H9 (cell line): ENCODE results near the gene EPYC. TPM values are rescaled to one million over a fixed set of nuclear protein-coding genes. Genes with fewer than 3 reads are reported as not detected.

Source experiments
- DNase-seq: peaks from one replicate; pipeline ENCODE4 v3.0.0-alpha.2; 2017
- H2AFZ ChIP-seq: one replicate; pipeline ENCODE4 v1.6.1; 2013; ENCODE audit warnings: mild to moderate bottlenecking, low read length, control low read depth, moderate library complexity
- H2AK5ac ChIP-seq: 2 replicates; pipeline ENCODE4 v1.6.1; 2013; ENCODE audit warnings: low read length, control low read depth, mixed read lengths; ENCODE audit not compliant: insufficient read length
- H2BK120ac ChIP-seq: one replicate; pipeline ENCODE4 v1.6.1; 2013; ENCODE audit warnings: low read depth, mild to moderate bottlenecking, low read length, control low read depth, inconsistent platforms; ENCODE audit not compliant: poor library complexity, severe bottlenecking
- H2BK12ac ChIP-seq: 2 replicates; pipeline ENCODE4 v1.6.1; 2013; ENCODE audit warnings: low read length, control low read depth, mixed read lengths, low read depth; ENCODE audit not compliant: insufficient read length
- H2BK15ac ChIP-seq: 2 replicates; pipeline ENCODE4 v1.6.1; 2013; ENCODE audit warnings: low read depth, low read length, control low read depth
- H2BK20ac ChIP-seq: one replicate; pipeline ENCODE4 v1.6.1; 2013; ENCODE audit warnings: low read depth, mild to moderate bottlenecking, low read length, control low read depth, inconsistent platforms; ENCODE audit not compliant: poor library complexity, severe bottlenecking
- H2BK5ac ChIP-seq: 2 replicates; pipeline ENCODE4 v1.6.1; 2013; ENCODE audit warnings: low read length, control low read depth, mixed read lengths; ENCODE audit not compliant: insufficient read length
- H3K14ac ChIP-seq: 2 replicates; pipeline ENCODE4 v1.6.1; 2013; ENCODE audit warnings: low read length, control low read depth; ENCODE audit not compliant: insufficient read depth
- H3K18ac ChIP-seq: 2 replicates; pipeline ENCODE4 v1.6.1; 2013; ENCODE audit warnings: low read depth, mild to moderate bottlenecking, mixed read lengths, low read length, control low read depth; ENCODE audit not compliant: insufficient read length
- H3K23ac ChIP-seq: 2 replicates; pipeline ENCODE4 v1.6.1; 2013; ENCODE audit warnings: low read length, control low read depth, mixed read lengths, low read depth; ENCODE audit not compliant: insufficient read length
- H3K23me2 ChIP-seq: 2 replicates; pipeline ENCODE4 v1.6.1; 2013; ENCODE audit warnings: low read depth, mild to moderate bottlenecking, mixed read lengths, low read length, control low read depth; ENCODE audit not compliant: insufficient read length, poor library complexity, severe bottlenecking
- H3K27ac ChIP-seq: 2 replicates; pipeline ENCODE4 v1.5.1; 2013; ENCODE audit warnings: low read length, control low read depth, mixed read lengths, low read depth; ENCODE audit not compliant: insufficient read length
- H3K27me3 ChIP-seq: 2 replicates; pipeline ENCODE4 v1.6.1; 2013; ENCODE audit warnings: low read length, control low read depth, inconsistent platforms; ENCODE audit not compliant: insufficient read depth
- H3K4ac ChIP-seq: 2 replicates; pipeline ENCODE4 v1.6.1; 2013; ENCODE audit warnings: low read depth, mild to moderate bottlenecking, control low read depth, inconsistent platforms, low read length, moderate library complexity
- H3K4me1 ChIP-seq: 2 replicates; pipeline ENCODE4 v1.6.1; 2013; ENCODE audit warnings: low read length, control low read depth, inconsistent platforms; ENCODE audit not compliant: insufficient read depth
- H3K4me2 ChIP-seq: 2 replicates; pipeline ENCODE4 v1.6.1; 2013; ENCODE audit warnings: low read length, control low read depth, mixed read lengths; ENCODE audit not compliant: insufficient read length, insufficient read depth
- H3K56ac ChIP-seq: 2 replicates; pipeline ENCODE4 v1.6.1; 2013; ENCODE audit warnings: low read depth, mild to moderate bottlenecking, mixed read lengths, low read length, control low read depth; ENCODE audit not compliant: insufficient read length
- H3K79me1 ChIP-seq: 2 replicates; pipeline ENCODE4 v1.6.1; 2013; ENCODE audit warnings: low read depth, mild to moderate bottlenecking, moderate library complexity, low read length, control low read depth, inconsistent platforms; ENCODE audit not compliant: insufficient read depth, poor library complexity, severe bottlenecking
- H3K79me2 ChIP-seq: 2 replicates; pipeline ENCODE4 v1.6.1; 2013; ENCODE audit warnings: low read length, control low read depth, inconsistent platforms; ENCODE audit not compliant: insufficient read depth
- H3K9ac ChIP-seq: 2 replicates; pipeline ENCODE4 v1.6.1; 2013; ENCODE audit warnings: low read length, control low read depth, mixed read lengths; ENCODE audit not compliant: insufficient read length; ENCODE audit errors: extremely low read depth
- H3K9me3 ChIP-seq: one replicate; pipeline ENCODE4 v1.6.1; 2013; ENCODE audit warnings: low read depth, low read length, inconsistent platforms; ENCODE audit not compliant: control insufficient read depth
- H3T11ph ChIP-seq: one replicate; pipeline ENCODE4 v1.6.1; 2013; ENCODE audit warnings: mild to moderate bottlenecking, low read length, control low read depth, inconsistent platforms
- H4K20me1 ChIP-seq: one replicate; pipeline ENCODE4 v1.6.1; 2013; ENCODE audit not compliant: control insufficient read depth, insufficient read length, insufficient read depth
- H4K5ac ChIP-seq: 2 replicates; pipeline ENCODE4 v1.6.1; 2013; ENCODE audit warnings: low read depth, mild to moderate bottlenecking, mixed read lengths, low read length, control low read depth; ENCODE audit not compliant: insufficient read length
- H4K8ac ChIP-seq: replicated peaks from 2 replicates; pipeline ENCODE4 v1.6.1; 2013; ENCODE audit warnings: low read length, control low read depth, mixed read lengths, low read depth; ENCODE audit not compliant: insufficient read length
- H4K91ac ChIP-seq: 2 replicates; pipeline ENCODE4 v1.6.1; 2013; ENCODE audit warnings: low read depth, mild to moderate bottlenecking, moderate library complexity, mixed read lengths, low read length, control low read depth; ENCODE audit not compliant: insufficient read length
- H3K27ac Mint-ChIP-seq, 3 experiments: 2 replicates in 2 of 3; 3 replicates in 1 of 3; pipeline ENCODE4 v1.8.0; 2020 to 2021; ENCODE audit warnings: mixed read lengths in 3 of 3, mild to moderate bottlenecking in 1 of 3, moderate library complexity in 1 of 3
- H3K27me3 Mint-ChIP-seq: 2 replicates; pipeline ENCODE4 v1.8.0; 2021; ENCODE audit warnings: low read depth, mild to moderate bottlenecking, moderate library complexity, mixed read lengths
- H3K36me3 Mint-ChIP-seq, 3 experiments: 2 replicates in 2 of 3; 3 replicates in 1 of 3; pipeline ENCODE4 v1.8.0; 2020 to 2021; ENCODE audit warnings: low read depth in 3 of 3, mixed read lengths in 3 of 3; ENCODE audit not compliant: insufficient read depth in 1 of 3
- H3K4me1 Mint-ChIP-seq, 2 experiments: 2 replicates each; pipeline ENCODE4 v1.8.0; 2020; ENCODE audit warnings: mixed read lengths in 2 of 2
- H3K4me3 Mint-ChIP-seq, 2 experiments: 2 replicates in 1 of 2; 3 replicates in 1 of 2; pipeline ENCODE4 v1.8.0; 2020 to 2021; ENCODE audit warnings: mild to moderate bottlenecking in 2 of 2, mixed read lengths in 2 of 2, moderate library complexity in 1 of 2
- H3K9me3 Mint-ChIP-seq, 2 experiments: 2 replicates in 1 of 2; 3 replicates in 1 of 2; pipeline ENCODE4 v1.8.0; 2020; ENCODE audit warnings: mild to moderate bottlenecking in 2 of 2, mixed read lengths in 2 of 2, moderate library complexity in 1 of 2
- WGBS: extraction: QIAGEN DNeasy Blood & Tissue Kit; methylation state at CpG from one replicate; pipeline ENCODE4 v1.1.7; 2013; ENCODE audit warnings: missing lambda C conversion rate, low lambda C conversion rate, mixed read lengths; ENCODE audit not compliant: insufficient read length; ENCODE audit errors: extremely low coverage; 5-methylcytosine and 5-hydroxymethylcytosine counted together
- total RNA-seq: library from RNA; stranded (reverse); gene quantifications from 2 replicates; pipeline ENCODE4 v1.2.1, GENCODE V29; 2021
- TF ChIP-seq, protein P1 (sequence below): fragments of 200-600 bp; sonication (generic); conservative IDR thresholded peaks from 3 replicates; pipeline ENCODE4 v1.8.0; 2021; ENCODE audit warnings: antibody characterized with exemption, mild to moderate bottlenecking

EPYC gene
- total RNA-seq, 1 experiment from 2014 or later, result not detected

DNA sequence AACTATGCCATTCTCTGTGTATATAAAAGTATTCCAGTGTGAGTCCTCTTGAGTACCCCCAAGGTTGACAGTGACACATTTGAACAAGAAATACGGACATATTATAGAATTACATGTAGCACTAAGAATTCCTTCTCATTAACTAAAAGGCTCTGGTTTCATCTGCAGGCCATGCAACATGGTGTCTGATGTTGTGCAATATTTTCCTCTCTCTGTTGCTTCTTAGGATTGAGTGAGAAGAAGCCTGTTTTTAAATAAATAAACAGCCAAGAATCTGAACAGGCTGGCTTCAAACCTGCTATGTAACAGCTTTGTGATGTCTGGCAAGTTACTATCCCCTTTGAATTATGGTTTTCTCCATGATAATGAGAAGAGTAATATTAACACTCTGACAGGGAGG is 27.5 kb downstream of the EPYC start:
- no peak overlapping the region for H2BK15ac ChIP-seq
- H4K5ac ChIP-seq, result no peak overlapping the region
- peaks cover 7% of the 10 kb centered on the region; the same call in 1 of the 2 replicates for H3K27me3 ChIP-seq
- H2BK120ac ChIP-seq, result no peak overlapping the region
- no peaks in the 10 kb centered on the region for H4K20me1 ChIP-seq
- H2BK20ac ChIP-seq, result no peak overlapping the region
- Mint-ChIP-seq H3K4me1 (peaks cover 12 to 14% of the 10 kb centered on the region in 2 experiments), H3K36me3 (no peaks in the 10 kb centered on the region), H3K9me3 (no peaks in the 10 kb centered on the region; a peak in 1 of 5 replicates), H3K4me3 (no peak overlapping the region), H3K27ac (no peak overlapping the region), H3K27me3 (peaks cover 29% of the 10 kb centered on the region)
- H2AK5ac ChIP-seq, result no peak overlapping the region
- H2AFZ ChIP-seq, result no peak overlapping the region
- no peak overlapping the region for H2BK12ac ChIP-seq
- H3K18ac ChIP-seq, result no peak overlapping the region
- no peak overlapping the region for H3K27ac ChIP-seq
- H3K4ac ChIP-seq, result no peak overlapping the region
- H2BK5ac ChIP-seq, result no peak overlapping the region
- DNase-seq, result no peak
- no peaks in the 10 kb centered on the region for H3K23me2 ChIP-seq
- no peaks in the 10 kb centered on the region; the same call in 1 of the 2 replicates for H3K4me1 ChIP-seq
- H3K23ac ChIP-seq, result no peak overlapping the region
- H4K8ac ChIP-seq, result no peak overlapping the region
- no peaks in the 10 kb centered on the region for H3K79me1 ChIP-seq
- H3K9ac ChIP-seq, result no peak overlapping the region
- TF ChIP-seq, protein P1, sequence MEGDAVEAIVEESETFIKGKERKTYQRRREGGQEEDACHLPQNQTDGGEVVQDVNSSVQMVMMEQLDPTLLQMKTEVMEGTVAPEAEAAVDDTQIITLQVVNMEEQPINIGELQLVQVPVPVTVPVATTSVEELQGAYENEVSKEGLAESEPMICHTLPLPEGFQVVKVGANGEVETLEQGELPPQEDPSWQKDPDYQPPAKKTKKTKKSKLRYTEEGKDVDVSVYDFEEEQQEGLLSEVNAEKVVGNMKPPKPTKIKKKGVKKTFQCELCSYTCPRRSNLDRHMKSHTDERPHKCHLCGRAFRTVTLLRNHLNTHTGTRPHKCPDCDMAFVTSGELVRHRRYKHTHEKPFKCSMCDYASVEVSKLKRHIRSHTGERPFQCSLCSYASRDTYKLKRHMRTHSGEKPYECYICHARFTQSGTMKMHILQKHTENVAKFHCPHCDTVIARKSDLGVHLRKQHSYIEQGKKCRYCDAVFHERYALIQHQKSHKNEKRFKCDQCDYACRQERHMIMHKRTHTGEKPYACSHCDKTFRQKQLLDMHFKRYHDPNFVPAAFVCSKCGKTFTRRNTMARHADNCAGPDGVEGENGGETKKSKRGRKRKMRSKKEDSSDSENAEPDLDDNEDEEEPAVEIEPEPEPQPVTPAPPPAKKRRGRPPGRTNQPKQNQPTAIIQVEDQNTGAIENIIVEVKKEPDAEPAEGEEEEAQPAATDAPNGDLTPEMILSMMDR, result no peak
- H3K9me3 ChIP-seq, result no peaks in the 10 kb centered on the region
- H3T11ph ChIP-seq, result no peak overlapping the region
- H3K79me2 ChIP-seq, result no peaks in the 10 kb centered on the region
- no peak overlapping the region for H3K56ac ChIP-seq
- H3K4me2 ChIP-seq, result no peak overlapping the region
- WGBS, result no CpG with 5 or more reads among the region's 1 CpG
- no peak overlapping the region for H3K14ac ChIP-seq
- H4K91ac ChIP-seq, result no peak overlapping the region
